Cortex of kidney (tissue), 1 donor: ENCODE measurements around the gene SFXN2.
"Not testable (repeated sequence)": the region's sequence is repeated elsewhere in the genome, so short reads cannot be mapped to it uniquely, and the experiment has no call there.

Experiments
- DNase-seq: peaks from one replicate; lab custom pipeline; 2025; lab: John Stamatoyannopoulos, UW

The SFXN2 gene

GRCh38 chr10:102753718-102754117, 39.3 kb downstream of the SFXN2 start:
- DNase-seq, result no peak

GRCh38 chr10:102757323-102757722, 42.9 kb downstream of the SFXN2 start:
- no peak for DNase-seq

DNA sequence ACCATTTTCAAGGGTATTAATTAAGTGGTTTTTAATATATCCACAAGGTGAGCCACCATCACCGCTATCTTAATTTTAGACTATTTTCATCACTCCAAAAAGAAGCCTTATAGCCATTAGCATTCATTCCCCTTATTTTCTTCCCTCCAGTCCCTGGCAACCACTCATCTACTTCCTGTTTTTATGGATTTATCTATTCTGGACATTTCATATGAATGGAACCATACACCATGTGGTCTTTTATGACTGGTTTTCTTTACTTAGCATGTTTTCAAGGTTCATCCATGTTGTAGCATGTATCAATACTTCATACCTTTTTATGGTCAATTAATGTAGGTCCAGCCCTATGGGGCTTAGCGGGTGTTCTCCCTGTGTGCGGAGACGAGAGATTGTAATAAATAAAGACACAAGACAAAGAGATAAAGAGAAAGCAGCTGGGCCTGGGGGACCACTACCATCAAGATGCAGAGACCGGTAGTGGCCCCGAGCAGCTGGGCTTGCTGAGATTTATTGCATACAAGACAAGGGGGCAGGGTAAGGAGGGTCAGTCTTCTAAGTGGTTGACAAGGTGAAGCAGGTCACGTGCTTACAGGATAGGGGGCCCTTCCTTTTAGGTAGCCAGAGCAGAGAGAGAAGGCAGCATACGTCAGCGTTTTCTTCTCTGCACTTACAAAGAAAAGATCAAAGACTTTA, 44.0 kb downstream of the SFXN2 start:
- no peak for DNase-seq

DNA sequence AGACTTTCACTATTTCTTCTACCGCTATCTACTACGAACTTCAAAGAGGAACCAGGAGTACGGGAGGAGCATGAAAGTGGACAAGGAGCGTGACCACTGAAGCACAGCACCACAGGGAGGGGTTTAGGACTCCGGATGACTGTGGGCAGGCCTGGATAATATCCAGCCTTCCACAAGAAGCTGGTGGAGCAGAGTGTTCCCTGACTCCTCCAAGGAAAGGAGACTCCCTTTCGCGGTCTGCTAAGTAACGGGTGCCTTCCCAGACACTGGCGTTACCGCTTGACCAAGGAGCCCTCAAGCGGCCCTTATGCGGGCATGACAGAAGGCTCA, 44.5 kb downstream of the SFXN2 start:
- DNase-seq, result not testable (repeated sequence)

DNA sequence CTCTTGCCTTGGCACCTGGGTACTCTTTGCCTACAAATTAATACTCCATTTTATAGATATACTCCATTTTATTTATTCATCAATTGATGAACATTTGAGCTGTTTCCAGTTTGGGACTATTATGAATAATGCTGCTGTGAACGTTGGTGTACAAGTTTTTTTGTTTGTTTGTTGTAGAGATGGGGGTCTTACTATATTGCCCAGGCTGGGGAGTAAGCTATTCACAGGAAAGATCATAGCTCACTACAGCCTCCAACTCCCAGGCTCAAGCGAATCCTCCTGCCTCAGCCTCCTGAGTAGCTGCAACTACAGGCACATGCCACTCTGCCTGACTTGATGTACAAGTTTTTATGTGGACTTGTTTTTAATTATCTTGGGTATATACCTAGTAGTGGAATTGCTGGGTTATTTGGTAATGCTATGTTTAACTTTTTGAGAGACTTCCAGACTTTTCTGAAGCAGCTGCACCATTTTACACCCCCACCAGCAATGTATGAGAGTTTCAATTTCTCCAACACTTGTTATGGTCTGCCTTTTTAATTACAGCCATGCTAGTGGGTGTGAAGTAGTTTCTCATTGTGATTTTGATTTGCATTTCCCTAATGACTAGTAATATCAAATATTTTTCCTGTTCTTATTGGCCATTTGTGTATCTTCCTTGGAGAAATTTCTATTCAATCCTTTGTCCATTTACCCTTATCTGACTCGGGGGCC, 45.2 kb downstream of the SFXN2 start:
- DNase-seq, result no peak

- no peak for DNase-seq
Measured at GRCh38 chr10:102761981-102762380, 47.5 kb downstream of the SFXN2 start.

- DNase-seq, result no peak
Measured at GRCh38 chr10:102762401-102763015, 48.1 kb downstream of the SFXN2 start.

- no peak for DNase-seq
Measured at GRCh38 chr10:102763037-102763607, 48.7 kb downstream of the SFXN2 start.

- no peak for DNase-seq
Measured at GRCh38 chr10:102764470-102765161, 50.2 kb downstream of the SFXN2 start.

- DNase-seq, result no peak
Measured at GRCh38 chr10:102765336-102765735, 50.9 kb downstream of the SFXN2 start.

DNA sequence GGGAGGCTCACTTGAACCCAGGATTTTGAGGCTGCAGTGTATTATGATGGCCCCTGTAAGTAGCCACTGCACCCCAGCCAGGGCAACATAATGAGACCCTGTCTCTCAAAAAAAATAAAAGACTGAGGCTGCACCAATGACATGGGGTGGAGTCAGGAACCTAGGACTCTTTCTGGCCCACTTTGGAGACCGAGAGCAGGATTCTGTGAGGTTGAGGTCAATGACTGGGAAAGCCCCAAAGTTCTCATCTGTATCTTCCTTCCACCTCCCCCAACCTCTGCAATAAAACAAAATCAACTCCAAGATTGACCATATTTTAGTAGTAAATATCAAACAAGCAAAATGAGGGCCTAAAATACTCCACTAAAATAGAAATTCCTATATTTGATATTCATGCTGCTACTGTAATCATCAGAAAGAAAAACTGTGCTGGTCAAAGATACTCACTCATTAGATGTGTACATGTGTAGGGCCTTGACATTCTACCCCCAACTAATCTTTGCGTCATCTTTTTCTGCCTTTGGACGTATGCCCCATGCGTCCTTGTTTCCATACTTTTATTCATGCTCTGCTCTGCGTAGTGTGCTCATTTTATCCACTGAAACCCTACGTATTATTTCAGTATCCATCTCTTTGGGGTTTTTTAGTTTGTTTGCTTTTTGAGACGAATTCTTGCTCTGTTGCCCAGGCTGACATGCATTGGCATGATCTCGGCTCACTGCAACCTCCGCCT, 53.2 kb downstream of the SFXN2 start:
- no peak for DNase-seq

GRCh38 chr10:102769375-102770107, 55.1 kb downstream of the SFXN2 start:
- DNase-seq, result no peak

DNA sequence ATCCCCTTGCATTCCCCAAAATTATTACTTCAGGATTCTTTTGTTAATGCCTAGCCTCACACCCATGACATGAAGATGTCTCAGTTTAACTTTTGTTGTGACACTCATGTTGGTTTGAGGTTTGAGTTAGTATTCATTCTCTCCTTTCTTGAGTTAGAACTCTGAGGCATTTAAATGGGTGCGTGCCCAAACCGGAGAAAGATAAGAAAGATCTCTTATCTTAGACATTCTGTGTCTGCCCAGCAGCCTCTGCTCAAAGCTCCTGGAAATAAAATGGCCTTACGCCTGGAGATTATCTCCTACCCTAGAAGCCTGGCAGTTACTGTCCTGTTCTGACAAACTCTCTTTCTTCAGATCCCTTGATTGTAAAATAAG, 55.7 kb downstream of the SFXN2 start:
- no peak for DNase-seq

DNA sequence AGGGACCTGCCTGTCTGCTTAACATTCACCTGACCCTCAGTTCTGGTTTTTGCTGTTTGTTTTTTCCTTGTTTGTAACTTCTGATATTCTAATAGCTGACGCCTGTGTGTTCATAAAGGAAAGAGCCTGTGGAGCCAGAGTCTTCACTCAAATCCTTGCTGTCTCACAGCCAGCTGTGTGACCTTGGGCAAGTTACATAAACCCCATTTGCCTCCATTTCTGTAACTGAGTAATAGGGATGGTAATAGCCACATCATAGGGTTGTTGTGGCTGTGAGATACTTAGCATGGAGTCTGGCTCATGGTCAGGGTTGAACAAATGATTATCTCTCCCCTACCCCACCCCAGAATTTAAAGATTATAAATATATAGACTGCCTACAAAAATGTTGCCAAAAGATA, 56.4 kb downstream of the SFXN2 start:
- DNase-seq, result no peak

GRCh38 chr10:102773320-102773719, 58.9 kb downstream of the SFXN2 start:
- no peak for DNase-seq

- no peak for DNase-seq
Measured at GRCh38 chr10:102773986-102774385, 59.5 kb downstream of the SFXN2 start.

DNA sequence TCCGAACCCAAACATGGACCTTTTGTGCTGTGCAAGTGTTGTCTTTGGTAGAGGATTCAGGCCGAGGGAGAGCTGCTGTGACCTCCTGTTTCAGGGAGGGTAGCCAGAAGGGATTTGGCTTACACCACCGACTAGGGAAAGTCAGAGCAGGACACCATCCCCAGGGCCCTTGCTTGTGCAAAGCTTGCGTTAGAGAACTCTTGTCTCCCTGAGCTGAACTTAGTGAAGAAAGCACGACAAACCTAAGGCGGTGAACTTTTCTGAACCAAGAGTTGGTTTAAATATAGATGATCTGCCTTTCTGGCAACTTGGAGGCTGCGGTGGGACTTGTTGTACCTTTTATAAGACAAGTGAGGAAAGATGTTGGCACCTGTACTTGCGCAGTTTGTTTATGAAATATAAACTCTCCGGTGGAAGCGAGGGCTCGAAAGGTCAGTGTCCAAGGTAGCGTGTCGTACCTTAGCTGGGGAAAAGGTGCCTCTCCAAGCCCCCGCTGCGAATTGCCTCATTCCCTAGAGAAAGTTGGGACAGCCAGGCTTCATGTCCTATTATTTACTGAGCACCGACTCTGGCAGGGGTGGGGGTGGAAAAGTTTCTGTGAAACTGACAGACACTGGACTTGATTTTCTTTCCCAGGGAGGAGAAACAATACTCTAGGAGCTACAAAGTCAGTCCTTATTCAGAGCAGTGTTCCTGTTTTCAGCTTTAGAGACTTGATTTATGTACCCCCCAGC, 60.9 kb downstream of the SFXN2 start:
- no peak for DNase-seq

GRCh38 chr10:102775935-102776669, 61.7 kb downstream of the SFXN2 start:
- no peak for DNase-seq

GRCh38 chr10:102776779-102777456, 62.5 kb downstream of the SFXN2 start:
- DNase-seq, result no peak
